Measurements from ENCODE around the gene ROR1. TPM values are rescaled to one million over a fixed set of nuclear protein-coding genes. Genes with fewer than 3 reads are reported as not detected.

The ROR1 gene
- polyA plus RNA-seq, 1 of the 3 experiments (the other 2 are of a cell fraction): 4.0 TPM

- POLR2A ChIA-PET: no interaction called here
- Histone ChIP-seq H3F3A (replicated peaks; ENCODE audit: insufficient read depth) (peaks cover 11% of the 10 kb centered on the region), H3K27ac (ENCODE audit: low read depth in 2 of 2, low read length in 1 of 2) (no peak overlapping the region; a peak in 1 of 4 replicates), H3K27me3 (ENCODE audit: insufficient read depth) (no peaks in the 10 kb centered on the region), H2AFZ (ENCODE audit: low read depth) (no peak overlapping the region), H3K36me3 (replicated peaks in 1 of 2; ENCODE audit: control insufficient read depth in 1 of 2, insufficient read depth in 2 of 2, low read length in 1 of 2) (no peaks in the 10 kb centered on the region), H3K4me3 (ENCODE audit: low read depth in 2 of 2, low read length in 1 of 2) (no peak overlapping the region), H4K20me1 (ENCODE audit: insufficient read depth) (no peaks in the 10 kb centered on the region), H3K4me1 (ENCODE audit: control insufficient read depth in 1 of 2, insufficient read depth in 2 of 2, low read depth in 1 of 2, low read length in 1 of 2) (peaks cover 5 to 18% of the 10 kb centered on the region in 2 experiments; a peak in 3 of 4 replicates), H3K9me2 (no peaks in the 10 kb centered on the region; the same call in 1 of the 2 replicates), H3K79me2 (ENCODE audit: insufficient read depth) (no peaks in the 10 kb centered on the region), H3K4me2 (no peak overlapping the region), H3K9ac (no peak overlapping the region), H3K9me3 (no peaks in the 10 kb centered on the region)
- no peak for TF ChIP-seq RCOR1 (IDR thresholded peaks at IDR 0.05; ENCODE audit: low read length)
- TF ChIP-seq USF2 (IDR thresholded peaks at IDR 0.05; ENCODE audit: borderline replicate concordance, low read depth, low read length): no peak
- no peak for TF ChIP-seq RAD21 (IDR thresholded peaks at IDR 0.05; ENCODE audit: low read length)
- no peak for TF ChIP-seq FOXJ3 (CRISPR knock-in tag; IDR thresholded peaks at IDR 0.05)
- TF ChIP-seq EZH2phosphoT487 (IDR thresholded peaks at IDR 0.05; ENCODE audit: borderline replicate concordance, low read depth): no peak
- TF ChIP-seq MEF2A (IDR thresholded peaks at IDR 0.05; ENCODE audit: borderline replicate concordance, low read depth): no peak
- TF ChIP-seq ZBTB33 (IDR thresholded peaks at IDR 0.05; ENCODE audit: borderline replicate concordance, low read depth): no peak
- TF ChIP-seq RXRA (IDR thresholded peaks at IDR 0.05; ENCODE audit: borderline replicate concordance, low read depth): no peak
- CTCF ChIA-PET: no interaction called here
- DNase-seq: no peak
- 88% methylated on average over 1 of the region's 1 CpG for WGBS (ENCODE audit: low lambda C conversion rate)
Measured at GRCh38 chr1:64098436-64098835, 324.6 kb downstream of the ROR1 start.

DNA sequence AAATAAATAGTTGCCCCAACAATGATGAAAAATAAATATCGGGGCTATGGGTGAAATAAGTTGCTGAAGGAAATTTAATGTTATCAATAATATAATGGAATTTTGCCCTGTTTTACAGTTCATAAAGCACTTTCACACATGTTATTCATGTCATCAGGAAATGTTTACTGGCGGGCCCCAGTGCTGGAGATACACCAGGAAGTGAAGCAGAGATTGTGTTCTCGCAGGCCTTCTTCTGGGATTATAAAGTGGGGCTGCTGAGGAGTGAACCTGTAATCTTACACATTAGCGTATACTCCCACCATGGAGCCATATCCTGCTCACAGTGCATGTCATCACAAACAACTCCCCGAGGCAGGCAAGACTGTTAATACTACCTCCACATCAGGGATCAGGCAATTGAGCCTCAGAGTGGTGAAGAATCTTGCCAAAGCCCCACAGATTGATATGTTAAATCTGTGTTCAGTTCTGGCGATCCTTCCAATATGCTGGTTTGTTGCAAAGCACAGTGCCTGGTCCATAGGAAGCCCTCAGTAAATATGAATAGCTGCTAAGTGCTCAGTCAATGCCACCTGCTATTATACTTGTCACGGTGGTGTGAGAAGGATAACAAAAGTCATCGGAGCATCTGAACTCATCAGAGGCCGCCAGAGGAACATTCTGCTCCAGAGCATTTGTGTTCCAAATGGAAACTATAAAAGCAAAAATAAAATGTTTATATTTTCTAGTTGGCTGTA is 325.2 kb downstream of the ROR1 start:
- H3K4me1 ChIP-seq (ENCODE audit: control insufficient read depth in 1 of 2, insufficient read depth in 2 of 2, low read depth in 1 of 2, low read length in 1 of 2): peaks cover 4 to 17% of the 10 kb centered on the region in 2 experiments; a peak in 3 of 4 replicates
- WGBS (ENCODE audit: low lambda C conversion rate): 88% methylated on average over 9 of the region's 9 CpGs

More for the DNA sequence above, 325.2 kb downstream of the ROR1 start:
- H3K27ac ChIP-seq (ENCODE audit: low read depth in 2 of 2, low read length in 1 of 2): no peak overlapping the region
- H3K4me3 ChIP-seq (ENCODE audit: low read depth in 2 of 2, low read length in 1 of 2): no peak overlapping the region
- no peak overlapping the region for H3K9ac ChIP-seq
- no peak for TF ChIP-seq NRF1 (IDR thresholded peaks at IDR 0.05; ENCODE audit: low read depth, low read length)
- H3K79me2 ChIP-seq (ENCODE audit: insufficient read depth): no peaks in the 10 kb centered on the region
- H3K9me3 ChIP-seq: no peaks in the 10 kb centered on the region
- POLR2A ChIA-PET: no interaction called here
- H2AFZ ChIP-seq (ENCODE audit: low read depth): no peak overlapping the region
- H3K27me3 ChIP-seq (ENCODE audit: insufficient read depth): no peaks in the 10 kb centered on the region
- H3K9me2 ChIP-seq: no peaks in the 10 kb centered on the region; the same call in 1 of the 2 replicates
- H3K4me2 ChIP-seq: no peak overlapping the region
- H4K20me1 ChIP-seq (ENCODE audit: insufficient read depth): no peaks in the 10 kb centered on the region
- CTCF ChIA-PET: interaction anchor here (1.0 kb wide), 1 partner anchor 407 kb away, joined by 3 read pairs; no protein-coding TSS in a partner anchor
- DNase-seq: no peak
- peaks cover 9% of the 10 kb centered on the region for H3F3A ChIP-seq (replicated peaks; ENCODE audit: insufficient read depth)
- H3K36me3 ChIP-seq (replicated peaks in 1 of 2; ENCODE audit: control insufficient read depth in 1 of 2, insufficient read depth in 2 of 2, low read length in 1 of 2): no peaks in the 10 kb centered on the region
